LHCN-M2 (cell line): ENCODE data around the gene DOCK4. TPM values are rescaled to one million over a fixed set of nuclear protein-coding genes. Genes with fewer than 3 reads are reported as not detected.
"Not testable (repeated sequence)": the region's sequence is repeated elsewhere in the genome, so short reads cannot be mapped to it uniquely, and the experiment has no call there.

Source experiments
- DNase-seq: peaks from one replicate; pipeline ENCODE4 v3.0.0-alpha.2; 2012; ENCODE audit warnings: low read depth
- polyA plus RNA-seq: library from polyadenylated mRNA; unstranded; fragments of >200 nt; gene quantifications from one replicate; pipeline ENCODE4 v1.2.1, GENCODE V29; 2012; ENCODE audit warnings: missing spikeins
- total RNA-seq: library from RNA; depleted of rRNA; stranded (reverse); fragments of >200 nt; gene quantifications from 2 replicates; pipeline ENCODE4 v1.2.3, GENCODE V29; 2014; rRNA removed

The DOCK4 gene
- 6.3 and 13.7 TPM in 2 replicates for total RNA-seq
- polyA plus RNA-seq, result 0.98 TPM

- DNase-seq, result peak; percentile 100
These were observed at the start of gene DOCK4, which contains the start of gene ZNF277 for GRCh38 chr7:112206238-112206990. Gene DOCK4, minus strand, starts transcription at chr7:112206399. Its CDS starts 261 bp downstream, at chr7:112206138. Gene ZNF277, plus strand, starts transcription at chr7:112206695. Its CDS starts 22 bp downstream, at chr7:112206717.

- no peak for DNase-seq
These were observed 49.2 kb upstream of the DOCK4 start for GRCh38 chr7:112255388-112255720.

DNA sequence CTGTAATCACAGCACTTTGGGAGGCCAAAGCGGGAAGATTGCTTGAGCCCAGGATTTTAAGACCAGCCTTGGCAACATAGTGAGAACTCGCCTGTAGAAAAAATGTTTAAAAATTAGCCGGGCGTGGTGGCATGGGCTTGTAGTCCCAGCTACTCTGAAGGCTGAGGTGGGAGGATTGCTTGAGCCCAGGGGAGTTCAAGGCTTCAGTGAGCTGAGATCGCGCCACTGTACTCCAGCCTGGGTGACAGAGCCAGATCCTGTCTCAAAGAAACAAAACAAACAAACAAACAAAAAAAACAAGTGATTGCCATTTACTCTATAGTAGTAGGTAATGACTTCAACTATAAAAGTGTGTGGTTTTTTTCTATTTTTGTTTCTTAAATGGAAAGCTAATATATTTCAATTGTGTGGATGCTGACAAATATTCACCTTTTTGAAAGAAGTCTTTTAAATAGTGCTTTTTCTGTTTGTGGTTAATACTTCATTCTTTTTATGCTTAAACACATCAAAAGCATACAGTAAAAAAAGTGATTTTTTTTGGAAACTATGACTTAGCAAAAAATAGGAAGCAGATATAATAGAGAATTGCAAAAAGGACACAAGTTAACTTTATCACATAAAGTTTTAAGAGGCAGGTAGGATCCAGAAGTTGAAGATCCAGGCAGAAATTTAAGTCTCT, 48.6 kb upstream of the DOCK4 start:
- DNase-seq, result no peak

GRCh38 chr7:112254156-112254555, 48.0 kb upstream of the DOCK4 start:
- no peak for DNase-seq

- no peak for DNase-seq
These were observed 46.5 kb upstream of the DOCK4 start for GRCh38 chr7:112252691-112253090.

- no peak for DNase-seq
These were observed 45.9 kb upstream of the DOCK4 start for GRCh38 chr7:112252141-112252540.

- DNase-seq, result not testable (repeated sequence)
These were observed 43.8 kb upstream of the DOCK4 start for GRCh38 chr7:112249967-112250366.

GRCh38 chr7:112248598-112248997, 42.4 kb upstream of the DOCK4 start:
- no peak for DNase-seq

DNA sequence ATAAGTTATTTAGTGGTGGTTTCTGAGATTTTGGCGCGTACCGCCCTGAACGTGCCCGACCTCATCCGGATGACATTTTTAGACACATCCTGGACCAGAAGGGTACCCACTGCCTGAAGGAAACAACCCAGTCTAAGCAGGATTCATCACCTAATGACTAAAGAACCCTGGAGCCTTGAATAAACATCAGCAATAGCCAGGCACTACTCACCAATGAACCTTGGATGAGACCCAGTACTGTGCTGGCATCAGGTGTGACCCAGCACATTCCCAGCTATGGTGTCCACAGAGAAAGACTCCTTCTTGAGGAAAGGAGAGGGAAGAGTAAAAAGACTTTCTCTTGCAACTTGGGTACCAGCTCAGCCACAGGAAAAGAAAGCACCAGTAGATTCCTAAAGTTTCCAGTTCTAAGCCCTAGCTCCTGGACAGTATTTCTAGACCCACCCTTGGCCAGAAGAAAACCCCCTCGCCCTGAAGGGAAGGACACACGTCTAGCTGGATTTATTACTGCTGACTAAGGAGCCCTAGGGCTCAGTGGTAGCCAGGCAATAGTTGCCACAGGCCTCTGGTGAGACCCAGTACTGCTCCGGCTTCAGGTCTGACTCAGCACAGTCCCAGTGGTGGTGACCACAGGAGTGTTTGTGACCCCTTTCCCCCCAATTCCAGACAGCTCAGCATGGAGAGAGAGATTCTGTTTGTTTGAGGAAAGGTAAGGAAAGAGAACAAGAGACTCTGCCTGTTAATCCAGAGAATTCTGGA, 32.8 kb upstream of the DOCK4 start:
- peak; percentile 37 for DNase-seq

DNA sequence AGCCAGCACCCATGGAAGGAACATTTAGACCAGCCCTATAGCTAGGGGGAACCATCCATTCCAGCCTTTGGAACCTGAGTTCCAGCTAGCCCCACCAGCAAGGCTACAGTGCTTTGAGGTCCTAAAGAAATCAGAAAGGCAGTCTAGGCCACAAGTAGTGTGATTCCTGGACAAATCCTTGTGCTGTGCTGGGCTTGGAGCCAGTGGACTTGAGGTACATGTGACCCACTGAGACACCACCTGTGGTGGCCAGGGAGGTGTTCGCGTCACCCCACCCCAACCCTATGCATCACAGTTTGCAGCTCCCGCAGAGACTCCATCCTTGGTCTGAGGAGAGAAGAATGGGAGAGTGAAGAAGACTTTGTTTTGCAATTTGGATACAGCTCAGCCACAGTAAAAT, 32.1 kb upstream of the DOCK4 start:
- no peak for DNase-seq

GRCh38 chr7:112236597-112236996, 30.4 kb upstream of the DOCK4 start:
- DNase-seq, result no peak

GRCh38 chr7:112234147-112234546, 27.9 kb upstream of the DOCK4 start:
- no peak for DNase-seq

DNA sequence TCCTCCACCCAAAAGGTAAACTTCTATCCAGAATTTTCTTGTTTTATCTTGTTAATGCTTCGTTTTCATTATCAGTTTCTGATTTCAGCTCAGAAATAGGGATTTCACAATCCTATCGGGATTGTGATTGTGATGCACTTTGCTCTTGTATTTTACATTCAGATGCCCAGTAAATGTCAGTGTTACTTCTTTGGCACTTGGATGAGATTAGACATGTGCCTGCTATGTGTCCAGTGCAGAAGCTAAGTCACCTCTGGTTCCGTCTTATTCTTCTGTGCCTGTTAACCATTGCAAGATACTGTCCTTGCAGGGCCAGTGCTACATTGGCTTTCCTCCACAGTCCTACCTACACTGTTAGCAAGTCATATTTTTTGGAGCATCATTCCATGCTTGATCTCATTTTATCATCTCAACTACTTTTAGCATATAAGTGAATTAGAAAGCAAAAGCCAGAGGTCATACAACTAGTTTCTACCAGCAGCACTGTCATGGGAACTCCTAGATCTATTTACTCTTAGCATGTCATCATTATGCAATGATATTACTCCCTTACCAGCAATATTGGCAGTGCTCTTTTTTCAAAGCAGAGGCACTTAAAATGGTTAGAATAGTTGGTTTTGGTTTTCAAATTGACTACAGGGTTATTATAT, 27.0 kb upstream of the DOCK4 start:
- no peak for DNase-seq

- no peak for DNase-seq
These were observed 26.2 kb upstream of the DOCK4 start for GRCh38 chr7:112232212-112232978.

DNA sequence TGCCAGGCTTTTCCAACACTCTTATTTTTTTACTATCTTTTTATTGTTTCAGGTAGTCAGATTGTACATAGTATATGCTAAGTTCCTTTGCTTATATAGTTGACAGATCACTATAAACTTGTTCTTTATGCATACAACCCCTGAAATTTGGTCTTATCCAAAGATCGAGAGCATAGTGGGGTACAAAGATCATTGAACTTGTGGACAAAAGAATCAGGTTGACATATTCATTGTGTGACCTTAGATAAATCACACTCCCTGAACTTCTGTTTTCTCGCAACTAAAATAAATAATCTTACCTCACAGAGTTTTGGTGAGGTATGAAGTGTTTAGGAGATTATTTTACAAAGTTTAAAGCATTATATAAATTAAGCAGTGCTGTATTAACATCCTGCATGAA, 22.4 kb upstream of the DOCK4 start:
- no peak for DNase-seq

DNA sequence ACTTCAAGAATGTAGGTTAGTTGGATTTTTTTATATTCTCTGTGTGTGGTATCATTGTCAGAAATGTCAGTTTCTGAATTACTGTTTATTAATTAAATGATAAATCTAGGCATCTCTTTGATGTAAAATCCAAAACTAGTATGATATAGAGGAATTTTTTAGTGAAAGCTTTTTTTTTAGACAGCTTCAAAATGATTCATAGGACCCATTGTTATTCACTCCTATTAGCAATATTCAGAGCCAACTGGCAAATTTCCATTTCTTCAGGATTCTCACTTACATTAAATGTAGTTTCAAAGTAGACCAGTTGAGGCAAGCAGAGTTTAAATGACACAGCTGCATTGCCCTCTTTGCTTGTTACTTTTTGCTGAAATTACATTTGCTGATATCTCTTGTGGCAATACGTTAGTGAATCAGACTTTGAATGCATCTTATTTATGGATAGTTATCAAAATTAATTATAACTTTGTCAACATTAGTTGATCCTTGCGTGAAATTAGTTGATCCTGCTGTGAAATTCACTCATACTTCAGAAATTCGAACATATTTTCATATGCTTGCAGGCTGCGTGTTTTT, 20.6 kb upstream of the DOCK4 start:
- DNase-seq, result no peak

DNA sequence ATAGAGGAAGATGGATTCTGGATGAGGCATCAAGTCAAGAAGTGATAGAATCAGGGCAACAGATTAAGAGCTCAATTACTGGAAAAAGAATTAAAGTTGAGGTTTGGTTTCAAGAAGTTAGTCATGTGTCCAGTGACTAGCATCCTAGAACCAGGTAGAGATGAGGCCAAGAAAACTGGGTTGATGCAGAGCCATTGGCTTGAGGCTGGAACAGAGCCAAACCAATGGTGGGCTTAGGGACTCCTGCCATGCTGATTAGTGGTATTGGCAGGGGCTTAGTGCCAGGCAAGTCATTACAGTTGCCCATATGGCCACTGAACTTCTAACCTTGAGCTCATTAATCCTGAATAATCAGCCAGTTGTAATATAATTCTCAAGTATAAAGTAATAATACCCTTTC, 18.8 kb upstream of the DOCK4 start:
- DNase-seq, result no peak

- DNase-seq, result no peak
These were observed 18.0 kb upstream of the DOCK4 start for GRCh38 chr7:112224186-112224585.

DNA sequence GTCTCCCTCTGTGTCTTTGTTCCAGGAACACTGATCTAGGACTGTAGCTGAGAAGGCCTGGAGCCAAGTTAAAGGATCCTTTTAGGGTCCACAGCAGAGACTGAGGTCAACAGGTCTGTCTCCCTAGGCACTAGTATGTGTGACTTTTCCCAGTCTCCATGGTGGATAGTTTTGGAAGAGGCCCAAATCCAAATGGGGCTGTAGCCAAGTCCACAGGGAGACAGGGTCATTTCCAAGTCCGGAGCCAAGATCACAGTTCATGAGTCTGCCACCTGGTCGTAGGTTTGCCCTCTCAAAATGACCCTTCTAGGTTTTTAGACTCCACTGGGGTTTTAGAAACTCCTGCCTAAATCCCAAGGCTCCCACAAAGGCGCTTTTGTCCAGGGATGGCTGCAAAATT, 17.1 kb upstream of the DOCK4 start:
- DNase-seq, result no peak

- no peak for DNase-seq
These were observed 14.8 kb upstream of the DOCK4 start for GRCh38 chr7:112220877-112221434.
